Measurements from ENCODE around the gene SCUBE2.

SCUBE2 gene

GRCh38 chr11:9047964-9048523, 43.4 kb downstream of the SCUBE2 start:
- no peak overlapping the region for H4K12ac ChIP-seq (ENCODE audit: low read depth, low read length)
- no peak overlapping the region for H2BK120ac ChIP-seq (ENCODE audit: insufficient read depth, low read length, poor library complexity)
- H3K9ac ChIP-seq (ENCODE audit: low read length): no peak overlapping the region
- H3K4me1 ChIP-seq (ENCODE audit: control insufficient read depth in 1 of 2, insufficient read depth in 2 of 2, low read length in 2 of 2): peaks cover 0 to 3% of the 10 kb centered on the region in 2 experiments
- H2BK5ac ChIP-seq (ENCODE audit: low read depth, low read length, poor library complexity): no peak overlapping the region
- no peaks in the 10 kb centered on the region for H3K79me1 ChIP-seq (ENCODE audit: low read length)
- H2BK12ac ChIP-seq (ENCODE audit: low read length): no peak overlapping the region
- H2AK5ac ChIP-seq (ENCODE audit: low read length): no peak overlapping the region
- no peaks in the 10 kb centered on the region for H3K27me3 ChIP-seq (ENCODE audit: insufficient read depth, low read length)
- no peak overlapping the region for H3K23ac ChIP-seq (ENCODE audit: low read length)
- H3K36me3 ChIP-seq (ENCODE audit: control insufficient read depth in 1 of 2, insufficient read depth in 2 of 2, low read length in 2 of 2): no peaks in the 10 kb centered on the region
- no peak overlapping the region for H3K18ac ChIP-seq (ENCODE audit: low read length)
- H3K14ac ChIP-seq (ENCODE audit: low read length): no peak overlapping the region
- DNase-seq: no peak
- no peak overlapping the region for H3K27ac ChIP-seq (ENCODE audit: low read depth, low read length)
- no CpG with 5 or more reads among the region's 9 CpGs for WGBS (ENCODE audit: extremely low coverage, insufficient coverage, insufficient read length)
- no peak overlapping the region for H4K8ac ChIP-seq (ENCODE audit: low read depth, low read length)
- H3K4me3 ChIP-seq (ENCODE audit: low read depth, low read length): no peak overlapping the region
- H4K91ac ChIP-seq (ENCODE audit: low read depth, low read length): no peak overlapping the region
- no peaks in the 10 kb centered on the region for H3K9me3 ChIP-seq (ENCODE audit: insufficient read depth, low read depth, low read length)
- H3K4me2 ChIP-seq (ENCODE audit: low read length): no peak overlapping the region
- H3K4ac ChIP-seq (ENCODE audit: low read depth, low read length): no peak overlapping the region
- H3K79me2 ChIP-seq (ENCODE audit: control insufficient read depth, insufficient read depth, low read length, poor library complexity): no peaks in the 10 kb centered on the region
- no peak overlapping the region for H2AFZ ChIP-seq (ENCODE audit: insufficient read depth, low read length, poor library complexity)

GRCh38 chr11:9046481-9046880, 44.9 kb downstream of the SCUBE2 start:
- Histone ChIP-seq H4K8ac (ENCODE audit: low read depth, low read length) (no peak overlapping the region), H3K14ac (ENCODE audit: low read length) (no peak overlapping the region), H3K4me1 (ENCODE audit: control insufficient read depth in 1 of 2, insufficient read depth in 2 of 2, low read length in 2 of 2) (peaks cover 0 to 3% of the 10 kb centered on the region in 2 experiments), H4K12ac (ENCODE audit: low read depth, low read length) (no peak overlapping the region), H2BK120ac (ENCODE audit: insufficient read depth, low read length, poor library complexity) (no peak overlapping the region), H2AK5ac (ENCODE audit: low read length) (no peak overlapping the region), H3K18ac (ENCODE audit: low read length) (no peak overlapping the region), H3K79me1 (ENCODE audit: low read length) (no peaks in the 10 kb centered on the region), H3K4me2 (ENCODE audit: low read length) (no peak overlapping the region), H2AFZ (ENCODE audit: insufficient read depth, low read length, poor library complexity) (no peak overlapping the region), H3K4ac (ENCODE audit: low read depth, low read length) (no peak overlapping the region), H3K9me3 (ENCODE audit: insufficient read depth, low read depth, low read length) (no peaks in the 10 kb centered on the region), H3K9ac (ENCODE audit: low read length) (no peak overlapping the region), H4K91ac (ENCODE audit: low read depth, low read length) (no peak overlapping the region), H3K79me2 (ENCODE audit: control insufficient read depth, insufficient read depth, low read length, poor library complexity) (no peaks in the 10 kb centered on the region), H3K27me3 (ENCODE audit: insufficient read depth, low read length) (no peaks in the 10 kb centered on the region), H3K23ac (ENCODE audit: low read length) (no peak overlapping the region), H3K27ac (ENCODE audit: low read depth, low read length) (no peak overlapping the region), H3K4me3 (ENCODE audit: low read depth, low read length) (no peak overlapping the region), H3K36me3 (ENCODE audit: control insufficient read depth in 1 of 2, insufficient read depth in 2 of 2, low read length in 2 of 2) (no peaks in the 10 kb centered on the region), H2BK12ac (ENCODE audit: low read length) (no peak overlapping the region), H2BK5ac (ENCODE audit: low read depth, low read length, poor library complexity) (no peak overlapping the region)
- WGBS (ENCODE audit: extremely low coverage, insufficient coverage, insufficient read length): no CpG with 5 or more reads among the region's 4 CpGs
- DNase-seq: no peak

- Histone ChIP-seq H4K91ac (ENCODE audit: low read depth, low read length) (no peak overlapping the region), H3K18ac (ENCODE audit: low read length) (no peak overlapping the region), H2AK5ac (ENCODE audit: low read length) (no peak overlapping the region), H2AFZ (ENCODE audit: insufficient read depth, low read length, poor library complexity) (no peak overlapping the region), H4K8ac (ENCODE audit: low read depth, low read length) (no peak overlapping the region), H3K9ac (ENCODE audit: low read length) (no peak overlapping the region), H3K27ac (ENCODE audit: low read depth, low read length) (no peak overlapping the region), H3K14ac (ENCODE audit: low read length) (no peak overlapping the region), H3K4ac (ENCODE audit: low read depth, low read length) (no peak overlapping the region), H3K27me3 (ENCODE audit: insufficient read depth, low read length) (no peaks in the 10 kb centered on the region), H3K36me3 (ENCODE audit: control insufficient read depth in 1 of 2, insufficient read depth in 2 of 2, low read length in 2 of 2) (no peaks in the 10 kb centered on the region), H2BK5ac (ENCODE audit: low read depth, low read length, poor library complexity) (no peak overlapping the region), H4K12ac (ENCODE audit: low read depth, low read length) (no peak overlapping the region), H3K4me1 (ENCODE audit: control insufficient read depth in 1 of 2, insufficient read depth in 2 of 2, low read length in 2 of 2) (no peaks in the 10 kb centered on the region), H3K23ac (ENCODE audit: low read length) (no peak overlapping the region), H3K9me3 (ENCODE audit: insufficient read depth, low read depth, low read length) (peaks cover 4% of the 10 kb centered on the region), H2BK12ac (ENCODE audit: low read length) (no peak overlapping the region), H2BK120ac (ENCODE audit: insufficient read depth, low read length, poor library complexity) (no peak overlapping the region), H3K79me2 (ENCODE audit: control insufficient read depth, insufficient read depth, low read length, poor library complexity) (no peaks in the 10 kb centered on the region), H3K4me2 (ENCODE audit: low read length) (no peak overlapping the region), H3K4me3 (ENCODE audit: low read depth, low read length) (no peak overlapping the region), H3K79me1 (ENCODE audit: low read length) (no peaks in the 10 kb centered on the region)
- no CpG with 5 or more reads among the region's 1 CpG for WGBS (ENCODE audit: extremely low coverage, insufficient coverage, insufficient read length)
- no peak for DNase-seq
Observed at GRCh38 chr11:9042488-9042887, 48.9 kb downstream of the SCUBE2 start.

GRCh38 chr11:9041747-9042146, 49.7 kb downstream of the SCUBE2 start:
- Histone ChIP-seq H2BK12ac (ENCODE audit: low read length) (no peak overlapping the region), H3K27me3 (ENCODE audit: insufficient read depth, low read length) (no peaks in the 10 kb centered on the region), H3K4me2 (ENCODE audit: low read length) (no peak overlapping the region), H2AFZ (ENCODE audit: insufficient read depth, low read length, poor library complexity) (no peak overlapping the region), H2BK120ac (ENCODE audit: insufficient read depth, low read length, poor library complexity) (no peak overlapping the region), H2BK5ac (ENCODE audit: low read depth, low read length, poor library complexity) (no peak overlapping the region), H4K8ac (ENCODE audit: low read depth, low read length) (no peak overlapping the region), H3K14ac (ENCODE audit: low read length) (no peak overlapping the region), H3K9me3 (ENCODE audit: insufficient read depth, low read depth, low read length) (peaks cover 4% of the 10 kb centered on the region), H3K79me2 (ENCODE audit: control insufficient read depth, insufficient read depth, low read length, poor library complexity) (no peaks in the 10 kb centered on the region), H3K9ac (ENCODE audit: low read length) (no peak overlapping the region), H3K27ac (ENCODE audit: low read depth, low read length) (no peak overlapping the region), H3K18ac (ENCODE audit: low read length) (no peak overlapping the region), H3K23ac (ENCODE audit: low read length) (no peak overlapping the region), H3K4me3 (ENCODE audit: low read depth, low read length) (no peak overlapping the region), H4K91ac (ENCODE audit: low read depth, low read length) (no peak overlapping the region), H3K79me1 (ENCODE audit: low read length) (no peaks in the 10 kb centered on the region), H2AK5ac (ENCODE audit: low read length) (no peak overlapping the region), H4K12ac (ENCODE audit: low read depth, low read length) (no peak overlapping the region), H3K4ac (ENCODE audit: low read depth, low read length) (no peak overlapping the region), H3K4me1 (ENCODE audit: control insufficient read depth in 1 of 2, insufficient read depth in 2 of 2, low read length in 2 of 2) (no peaks in the 10 kb centered on the region), H3K36me3 (ENCODE audit: control insufficient read depth in 1 of 2, insufficient read depth in 2 of 2, low read length in 2 of 2) (no peaks in the 10 kb centered on the region)
- WGBS (ENCODE audit: extremely low coverage, insufficient coverage, insufficient read length): no CpG with 5 or more reads among the region's 2 CpGs
- DNase-seq: no peak
